HepG2 (cell line): ENCODE measurements around the gene WASHC4. TPM values are rescaled to one million over a fixed set of nuclear protein-coding genes. Genes with fewer than 3 reads are reported as not detected.
A peak's percentile ranks its signal among the peaks of the same experiment; 100 is the strongest.

ENCODE experiments used
- BORCS8-MEF2B ChIP-seq: sonication (generic); formaldehyde crosslinking; IDR thresholded peaks from 2 replicates; pipeline ENCODE4 v1.8.0; 2022; ENCODE audit warnings: mild to moderate bottlenecking, missing genetic modification reagents
- FOSL1 ChIP-seq: sonication (generic); formaldehyde crosslinking; IDR thresholded peaks from 2 replicates; pipeline ENCODE4 v1.9.0; 2021; ENCODE audit warnings: missing genetic modification reagents, borderline replicate concordance
- FOXP1 ChIP-seq, 2 experiments: fragments of 450-650 bp in 1 of 2; IDR thresholded peaks; 2 replicates each; pipeline ENCODE4 v1.6.1; 2017 to 2018; ENCODE audit warnings: antibody characterized with exemption in 1 of 2
- GATAD1 ChIP-seq: IDR thresholded peaks from 2 replicates; pipeline ENCODE4 v1.6.1; 2016; ENCODE audit warnings: missing genetic modification reagents, missing compliant biosample characterization
- GATAD2A ChIP-seq: IDR thresholded peaks from 2 replicates; pipeline ENCODE4 v1.6.1; 2016
- HMG20A ChIP-seq: IDR thresholded peaks from 2 replicates; pipeline ENCODE4 v1.6.1; 2016; ENCODE audit warnings: borderline replicate concordance
- RARA ChIP-seq: IDR thresholded peaks from 2 replicates; pipeline ENCODE4 v1.6.1; 2016; ENCODE audit warnings: missing genetic modification reagents, missing compliant biosample characterization
- SAP130 ChIP-seq: IDR thresholded peaks from 2 replicates; pipeline ENCODE4 v1.6.1; 2016; ENCODE audit warnings: low read depth
- U2AF1 ChIP-seq: fragments of 200-400 bp; formaldehyde crosslinking; optimal IDR thresholded peaks from 2 replicates; pipeline ENCODE3; 2017; ENCODE audit warnings: mild to moderate bottlenecking, low read depth, low read length
- YY1 ChIP-seq: IDR thresholded peaks from 2 replicates; pipeline ENCODE4 v1.6.1; 2011; ENCODE audit warnings: low read length, low read depth, moderate library complexity, mild to moderate bottlenecking; ENCODE audit not compliant: insufficient read depth, insufficient replicate concordance
- ZNF646 ChIP-seq: sonication (generic); formaldehyde crosslinking; IDR thresholded peaks from 2 replicates; pipeline ENCODE4 v1.9.0; 2021; ENCODE audit warnings: mild to moderate bottlenecking, missing genetic modification reagents
- ZNF790 ChIP-seq: sonication (generic); formaldehyde crosslinking; IDR thresholded peaks from 2 replicates; pipeline ENCODE4 v1.8.0; 2022; ENCODE audit warnings: missing genetic modification reagents, mild to moderate bottlenecking, borderline replicate concordance
- polyA plus RNA-seq, 8 experiments: library from polyadenylated mRNA; depleted of rRNA in 3 of 8; stranded (reverse) in 7 of 8; unstranded in 1 of 8; fragments of >200 nt; fragmentation: Illumina TruSeq in 4 of 8; extraction: Trizol in 4 of 8; gene quantifications; 2 replicates each; pipeline versions ENCODE4 v1.2.1 to v1.2.3, GENCODE V29; 2011 to 2016; ENCODE audit warnings: low read depth in 4 of 8, missing spikeins in 1 of 8, mixed read lengths in 1 of 8; ENCODE audit not compliant: insufficient read depth in 1 of 8
- total RNA-seq, 5 experiments: library from RNA; depleted of rRNA; stranded (reverse); fragments of >200 nt; fragmentation: Illumina TruSeq; extraction: Trizol; gene quantifications; 2 replicates each; pipeline ENCODE4 v1.2.3, GENCODE V29; 2016; ENCODE audit warnings: low read depth in 1 of 5
- TF ChIP-seq, protein P1 (sequence below): sonication (generic); formaldehyde crosslinking; IDR thresholded peaks from 2 replicates; pipeline ENCODE4 v1.4.0; 2020; ENCODE audit warnings: missing genetic modification reagents

WASHC4 gene
- total and polyA plus RNA-seq, 2 of the 13 experiments (the other 11 are each of a cell fraction or from before 2014, with no cell fraction given), result 21.0 to 36.3 TPM

GRCh38 chr12:105120551-105120950, 13.0 kb downstream of the WASHC4 start (continued):
- TF ChIP-seq ZNF646 (CRISPR knock-in tag), result peak; percentile 84; the same call in 1 of the 2 replicates
- no peak for TF ChIP-seq U2AF1
- TF ChIP-seq RARA, result peak; percentile 24; the same call in 1 of the 2 replicates
- no peak for TF ChIP-seq FOXP1 (IDR thresholded peaks at IDR 0.05)
- peak; percentile 32; the same call in 1 of the 2 replicates for TF ChIP-seq FOXP1 (CRISPR knock-in tag; IDR thresholded peaks at IDR 0.05)
- no peak for TF ChIP-seq ZNF790 (CRISPR knock-in tag)
- TF ChIP-seq YY1, result no peak
- peak; percentile 58; the same call in 1 of the 2 replicates for TF ChIP-seq FOSL1 (CRISPR knock-in tag)
- TF ChIP-seq GATAD2A, result peak; percentile 50; the same call in 1 of the 2 replicates
- TF ChIP-seq GATAD1, result no peak
- no peak for TF ChIP-seq BORCS8-MEF2B (CRISPR knock-in tag)
- peak; percentile 32; the same call in 1 of the 2 replicates for TF ChIP-seq HMG20A (CRISPR knock-in tag)
- TF ChIP-seq, protein P1, sequence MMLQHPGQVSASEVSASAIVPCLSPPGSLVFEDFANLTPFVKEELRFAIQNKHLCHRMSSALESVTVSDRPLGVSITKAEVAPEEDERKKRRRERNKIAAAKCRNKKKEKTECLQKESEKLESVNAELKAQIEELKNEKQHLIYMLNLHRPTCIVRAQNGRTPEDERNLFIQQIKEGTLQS, result 0 out of 2 replicates have a peak, but pooled peaks have one; percentile 46
- peak; percentile 68 for TF ChIP-seq SAP130 (CRISPR knock-in tag)
- TF ChIP-seq, all 625 proteins: peak for 24
